ENCODE data around the gene SERPINA5.
"Not testable (repeated sequence)": the region's sequence is repeated elsewhere in the genome, so short reads cannot be mapped to it uniquely, and the experiment has no call there.

SERPINA5 gene

GRCh38 chr14:94598816-94599655, 17.8 kb downstream of the SERPINA5 start:
- DNase-seq (ENCODE audit: low spot score), result peak; percentile 72

GRCh38 chr14:94599656-94600004, 18.4 kb downstream of the SERPINA5 start:
- no peak for DNase-seq (ENCODE audit: low spot score)

- no peak for DNase-seq (ENCODE audit: low spot score)
Measured at GRCh38 chr14:94600148-94600545, 18.9 kb downstream of the SERPINA5 start.

GRCh38 chr14:94601884-94602391, 20.7 kb downstream of the SERPINA5 start:
- DNase-seq (ENCODE audit: low spot score), result peak; percentile 79

GRCh38 chr14:94602722-94603121, 21.5 kb downstream of the SERPINA5 start:
- no peak for DNase-seq (ENCODE audit: low spot score)

GRCh38 chr14:94605361-94605760, 24.1 kb downstream of the SERPINA5 start:
- DNase-seq (ENCODE audit: low spot score), result no peak

GRCh38 chr14:94608966-94609365, 27.7 kb downstream of the SERPINA5 start:
- DNase-seq (ENCODE audit: low spot score), result not testable (repeated sequence)

- no peak for DNase-seq (ENCODE audit: low spot score)
Measured at GRCh38 chr14:94611179-94611578, 30.0 kb downstream of the SERPINA5 start.

GRCh38 chr14:94612174-94612573, 30.9 kb downstream of the SERPINA5 start, which contains the start of gene SERPINA3:
Gene SERPINA3, plus strand, starts transcription at chr14:94612391. Its CDS starts 2,051 bp downstream, at chr14:94614442.
- peak; percentile 17 for DNase-seq (ENCODE audit: low spot score)

GRCh38 chr14:94612580-94613554, 31.6 kb downstream of the SERPINA5 start:
- no peak for DNase-seq (ENCODE audit: low spot score)

- no peak for DNase-seq (ENCODE audit: low spot score)
Measured at GRCh38 chr14:94613720-94614644, 32.8 kb downstream of the SERPINA5 start.

GRCh38 chr14:94614802-94615201, 33.6 kb downstream of the SERPINA5 start:
- no peak for DNase-seq (ENCODE audit: low spot score)

GRCh38 chr14:94615254-94615653, 34.0 kb downstream of the SERPINA5 start:
- no peak for DNase-seq (ENCODE audit: low spot score)

GRCh38 chr14:94615823-94616570, 34.8 kb downstream of the SERPINA5 start:
- DNase-seq (ENCODE audit: low spot score), result no peak

GRCh38 chr14:94617366-94617941, 36.2 kb downstream of the SERPINA5 start:
- DNase-seq (ENCODE audit: low spot score), result no peak

GRCh38 chr14:94617988-94618822, 37.0 kb downstream of the SERPINA5 start:
- no peak for DNase-seq (ENCODE audit: low spot score)

- no peak for DNase-seq (ENCODE audit: low spot score)
Measured at GRCh38 chr14:94619297-94619696, 38.1 kb downstream of the SERPINA5 start.

GRCh38 chr14:94620597-94620996, 39.4 kb downstream of the SERPINA5 start:
- DNase-seq (ENCODE audit: low spot score), result no peak
